ENCODE results near the gene BTNL9. TPM values are rescaled to one million over a fixed set of nuclear protein-coding genes. Genes with fewer than 3 reads are reported as not detected.
"Not testable (repeated sequence)": the region's sequence is repeated elsewhere in the genome, so short reads cannot be mapped to it uniquely, and the experiment has no call there.

Gene BTNL9
- total RNA-seq, 5 donors from 2014 or later (not counting 1 experiment from before 2014, with no cell fraction given) = 0.41 to 0.95 (median 0.66) TPM; not detected in 2

- H3K27ac Mint-ChIP-seq; H3K4me3 ChIP-seq (ENCODE audit: control insufficient read depth in 1 of 2, extremely low read depth in 1 of 2, low read length in 1 of 2); H3K27ac ChIP-seq (ENCODE audit: low read length); DNase-seq; POLR2A ChIA-PET; H3K4me1 ChIP-seq (ENCODE audit: control insufficient read depth in 1 of 2, extremely low read depth in 1 of 2, insufficient read depth in 2 of 2, low read length in 2 of 2); H3K9me3 ChIP-seq; CTCF ChIA-PET; H3K4me3 Mint-ChIP-seq; H3K36me3 Mint-ChIP-seq; ATAC-seq (replicated peaks in 1 of 4); H3K36me3 ChIP-seq (ENCODE audit: control insufficient read depth in 2 of 2, extremely low read depth in 1 of 2, insufficient read depth in 1 of 2, low read length in 1 of 2); H3K27me3 ChIP-seq (replicated peaks in 1 of 2; ENCODE audit: control insufficient read depth in 2 of 2, extremely low read depth in 1 of 2, insufficient read depth in 2 of 2, low read length in 1 of 2); H3K4me1 Mint-ChIP-seq: not testable (repeated sequence)
- H3K9me3 Mint-ChIP-seq = peaks cover 4 to 17% (median 10%) of the 10 kb centered on the region in 3 donors
- WGBS (ENCODE audit: insufficient coverage) = 67% methylated on average over 1 of the region's 3 CpGs
- H3K27me3 Mint-ChIP-seq = peaks cover 30 to 41% of the 10 kb centered on the region in 2 donors
Observed at GRCh38 chr5:181017448-181017847, 22.6 kb upstream of the BTNL9 start.

GRCh38 chr5:181020688-181021087, 19.4 kb upstream of the BTNL9 start:
- Histone ChIP-seq H3K27ac (ENCODE audit: low read length) (no peak overlapping the region), H3K4me3 (ENCODE audit: control insufficient read depth in 1 of 2, extremely low read depth in 1 of 2, low read length in 1 of 2) (no peak overlapping the region), H3K4me1 (ENCODE audit: control insufficient read depth in 1 of 2, extremely low read depth in 1 of 2, insufficient read depth in 2 of 2, low read length in 2 of 2) (no peaks in the 10 kb centered on the region), H3K27me3 (replicated peaks in 1 of 2; ENCODE audit: control insufficient read depth in 2 of 2, extremely low read depth in 1 of 2, insufficient read depth in 2 of 2, low read length in 1 of 2) (peaks cover 0 to 21% of the 10 kb centered on the region in 2 experiments), H3K9me3 (no peaks in the 10 kb centered on the region), H3K36me3 (ENCODE audit: control insufficient read depth in 2 of 2, extremely low read depth in 1 of 2, insufficient read depth in 1 of 2, low read length in 1 of 2) (no peaks in the 10 kb centered on the region)
- CTCF ChIA-PET = no interaction called here
- H3K4me3 Mint-ChIP-seq = no peak overlapping the region
- POLR2A ChIA-PET = no interaction called here
- no peak for ATAC-seq (replicated peaks in 1 of 4)
- H3K27me3 Mint-ChIP-seq = peaks cover 43 to 47% of the 10 kb centered on the region in 2 donors
- no peaks in the 10 kb centered on the region for H3K4me1 Mint-ChIP-seq
- H3K27ac Mint-ChIP-seq = no peak overlapping the region
- H3K9me3 Mint-ChIP-seq = peaks cover 12 to 25% (median 16%) of the 10 kb centered on the region in 3 donors
- WGBS (ENCODE audit: insufficient coverage) = 100% methylated on average over 2 of the region's 3 CpGs
- H3K36me3 Mint-ChIP-seq = peaks cover 7% of the 10 kb centered on the region
- no peak for DNase-seq

GRCh38 chr5:181024245-181025064, 15.6 kb upstream of the BTNL9 start:
- no peak overlapping the region for H3K27ac Mint-ChIP-seq
- ChIA-PET CTCF (no interaction called here), POLR2A (no interaction called here)
- 64% methylated on average over 1 of the region's 1 CpG for WGBS (ENCODE audit: insufficient coverage)
- Histone ChIP-seq H3K4me3 (ENCODE audit: control insufficient read depth in 1 of 2, extremely low read depth in 1 of 2, low read length in 1 of 2) (no peak overlapping the region), H3K36me3 (ENCODE audit: control insufficient read depth in 2 of 2, extremely low read depth in 1 of 2, insufficient read depth in 1 of 2, low read length in 1 of 2) (no peaks in the 10 kb centered on the region), H3K4me1 (ENCODE audit: control insufficient read depth in 1 of 2, extremely low read depth in 1 of 2, insufficient read depth in 2 of 2, low read length in 2 of 2) (no peaks in the 10 kb centered on the region), H3K27me3 (replicated peaks in 1 of 2; ENCODE audit: control insufficient read depth in 2 of 2, extremely low read depth in 1 of 2, insufficient read depth in 2 of 2, low read length in 1 of 2) (peaks cover 0 to 30% of the 10 kb centered on the region in 2 experiments), H3K27ac (ENCODE audit: low read length) (no peak overlapping the region), H3K9me3 (no peaks in the 10 kb centered on the region)
- DNase-seq (no peak), ATAC-seq (replicated peaks in 1 of 4) (no peak)
- no peak overlapping the region for H3K4me3 Mint-ChIP-seq
- H3K36me3 Mint-ChIP-seq = peaks cover 7% of the 10 kb centered on the region
- H3K27me3 Mint-ChIP-seq = peaks cover 39 to 43% of the 10 kb centered on the region in 2 donors
- no peaks in the 10 kb centered on the region for H3K4me1 Mint-ChIP-seq
- peaks cover 12 to 25% (median 16%) of the 10 kb centered on the region in 3 donors for H3K9me3 Mint-ChIP-seq

GRCh38 chr5:181027452-181028031, 12.5 kb upstream of the BTNL9 start:
- Histone ChIP-seq H3K4me3 (ENCODE audit: control insufficient read depth in 1 of 2, extremely low read depth in 1 of 2, low read length in 1 of 2) (no peak overlapping the region), H3K27me3 (replicated peaks in 1 of 2; ENCODE audit: control insufficient read depth in 2 of 2, extremely low read depth in 1 of 2, insufficient read depth in 2 of 2, low read length in 1 of 2) (peaks cover 0 to 24% of the 10 kb centered on the region in 2 experiments), H3K9me3 (no peaks in the 10 kb centered on the region), H3K36me3 (ENCODE audit: control insufficient read depth in 2 of 2, extremely low read depth in 1 of 2, insufficient read depth in 1 of 2, low read length in 1 of 2) (no peaks in the 10 kb centered on the region), H3K27ac (ENCODE audit: low read length) (no peak overlapping the region), H3K4me1 (ENCODE audit: control insufficient read depth in 1 of 2, extremely low read depth in 1 of 2, insufficient read depth in 2 of 2, low read length in 2 of 2) (no peaks in the 10 kb centered on the region)
- no peak overlapping the region for H3K27ac Mint-ChIP-seq
- H3K36me3 Mint-ChIP-seq = peaks cover 3% of the 10 kb centered on the region
- H3K9me3 Mint-ChIP-seq = peaks cover 5 to 11% (median 6%) of the 10 kb centered on the region in 3 donors
- WGBS (ENCODE audit: insufficient coverage) = 86% methylated on average over 3 of the region's 11 CpGs
- ChIA-PET CTCF (no interaction called here), POLR2A (no interaction called here)
- H3K4me1 Mint-ChIP-seq = no peaks in the 10 kb centered on the region
- no peak for DNase-seq
- peaks cover 39 to 43% of the 10 kb centered on the region in 2 donors for H3K27me3 Mint-ChIP-seq
- ATAC-seq (replicated peaks in 1 of 4) = no peak
- no peak overlapping the region for H3K4me3 Mint-ChIP-seq

- ChIA-PET POLR2A (no interaction called here), CTCF (no interaction called here)
- Histone ChIP-seq H3K4me1 (ENCODE audit: control insufficient read depth in 1 of 2, extremely low read depth in 1 of 2, insufficient read depth in 2 of 2, low read length in 2 of 2) (no peaks in the 10 kb centered on the region), H3K27ac (ENCODE audit: low read length) (no peak overlapping the region), H3K4me3 (ENCODE audit: control insufficient read depth in 1 of 2, extremely low read depth in 1 of 2, low read length in 1 of 2) (no peak overlapping the region), H3K9me3 (no peaks in the 10 kb centered on the region), H3K27me3 (replicated peaks in 1 of 2; ENCODE audit: control insufficient read depth in 2 of 2, extremely low read depth in 1 of 2, insufficient read depth in 2 of 2, low read length in 1 of 2) (peaks cover 0 to 24% of the 10 kb centered on the region in 2 experiments), H3K36me3 (ENCODE audit: control insufficient read depth in 2 of 2, extremely low read depth in 1 of 2, insufficient read depth in 1 of 2, low read length in 1 of 2) (no peaks in the 10 kb centered on the region)
- H3K4me1 Mint-ChIP-seq = no peaks in the 10 kb centered on the region
- peaks cover 0 to 6% (median 0%) of the 10 kb centered on the region in 3 donors for H3K9me3 Mint-ChIP-seq
- ATAC-seq (replicated peaks in 1 of 4) (no peak), DNase-seq (no peak)
- H3K27me3 Mint-ChIP-seq = peaks cover 39 to 41% of the 10 kb centered on the region in 2 donors
- 93% methylated on average over 18 of the region's 26 CpGs for WGBS (ENCODE audit: insufficient coverage)
- no peak overlapping the region for H3K27ac Mint-ChIP-seq
- no peak overlapping the region for H3K4me3 Mint-ChIP-seq
- H3K36me3 Mint-ChIP-seq = peaks cover 3% of the 10 kb centered on the region
Observed at GRCh38 chr5:181028032-181028819, 11.8 kb upstream of the BTNL9 start.

GRCh38 chr5:181031716-181032115, 8.3 kb upstream of the BTNL9 start:
- no peaks in the 10 kb centered on the region for H3K9me3 ChIP-seq
- peaks cover 0 to 21% of the 10 kb centered on the region in 2 experiments for H3K27me3 ChIP-seq (replicated peaks in 1 of 2; ENCODE audit: control insufficient read depth in 2 of 2, extremely low read depth in 1 of 2, insufficient read depth in 2 of 2, low read length in 1 of 2)
- H3K4me1 ChIP-seq (ENCODE audit: control insufficient read depth in 1 of 2, extremely low read depth in 1 of 2, insufficient read depth in 2 of 2, low read length in 2 of 2) = no peaks in the 10 kb centered on the region
- H3K9me3 Mint-ChIP-seq = peaks cover 0 to 3% (median 0%) of the 10 kb centered on the region in 3 donors
- no peaks in the 10 kb centered on the region for H3K36me3 ChIP-seq (ENCODE audit: control insufficient read depth in 2 of 2, extremely low read depth in 1 of 2, insufficient read depth in 1 of 2, low read length in 1 of 2)
- peaks cover 16 to 27% of the 10 kb centered on the region in 2 donors for H3K27me3 Mint-ChIP-seq
- no peaks in the 10 kb centered on the region for H3K36me3 Mint-ChIP-seq
- no peaks in the 10 kb centered on the region for H3K4me1 Mint-ChIP-seq
- CTCF ChIA-PET = no interaction called here
- POLR2A ChIA-PET = no interaction called here
- DNase-seq (no peak), ATAC-seq (replicated peaks in 1 of 4) (no peak)
- WGBS (ENCODE audit: insufficient coverage) = 100% methylated on average over 2 of the region's 3 CpGs
- no peak overlapping the region for H3K4me3 Mint-ChIP-seq
- H3K27ac ChIP-seq (ENCODE audit: low read length) = no peak overlapping the region
- H3K4me3 ChIP-seq (ENCODE audit: control insufficient read depth in 1 of 2, extremely low read depth in 1 of 2, low read length in 1 of 2) = no peak overlapping the region
- H3K27ac Mint-ChIP-seq = no peak overlapping the region
